Measurements from ENCODE around the gene STX17.
"Not testable (repeated sequence)": the region's sequence is repeated elsewhere in the genome, so short reads cannot be mapped to it uniquely, and the experiment has no call there.

Gene STX17

GRCh38 chr9:99978221-99978620 is 71.8 kb downstream of the STX17 start:
- Histone ChIP-seq H3K27ac (replicated peaks) (no peak overlapping the region), H3K27me3 (ENCODE audit: insufficient read depth, poor library complexity, severe bottlenecking) (no peaks in the 10 kb centered on the region), H3K4me3 (replicated peaks; ENCODE audit: insufficient read depth, low read length) (no peak overlapping the region)
- DNase-seq (ENCODE audit: low read depth in 1 of 2, low spot score in 1 of 2): no peak
- TF ChIP-seq CTCF (IDR thresholded peaks at IDR 0.05; ENCODE audit: insufficient read depth, low read length) (no peak), REST (IDR thresholded peaks at IDR 0.05; ENCODE audit: insufficient replicate concordance, low read depth) (no peak), GABPA (IDR thresholded peaks at IDR 0.05; ENCODE audit: low read depth) (no peak), POLR2AphosphoS5 (IDR thresholded peaks at IDR 0.05; ENCODE audit: low read depth) (no peak), SPI1 (IDR thresholded peaks at IDR 0.05; ENCODE audit: borderline replicate concordance, low read depth) (no peak)

GRCh38 chr9:99980598-99980997 is 74.1 kb downstream of the STX17 start:
- Histone ChIP-seq H3K27ac (replicated peaks) (no peak overlapping the region), H3K27me3 (ENCODE audit: insufficient read depth, poor library complexity, severe bottlenecking) (no peaks in the 10 kb centered on the region), H3K4me3 (replicated peaks; ENCODE audit: insufficient read depth, low read length) (no peak overlapping the region)
- DNase-seq (ENCODE audit: low read depth in 1 of 2, low spot score in 1 of 2): no peak
- TF ChIP-seq GABPA (IDR thresholded peaks at IDR 0.05; ENCODE audit: low read depth) (no peak), REST (IDR thresholded peaks at IDR 0.05; ENCODE audit: insufficient replicate concordance, low read depth) (no peak), SPI1 (IDR thresholded peaks at IDR 0.05; ENCODE audit: borderline replicate concordance, low read depth) (no peak), POLR2AphosphoS5 (IDR thresholded peaks at IDR 0.05; ENCODE audit: low read depth) (no peak), CTCF (IDR thresholded peaks at IDR 0.05; ENCODE audit: insufficient read depth, low read length) (no peak)

GRCh38 chr9:99986642-99987041 is 80.2 kb downstream of the STX17 start:
- H3K27me3 ChIP-seq (ENCODE audit: insufficient read depth, poor library complexity, severe bottlenecking): no peaks in the 10 kb centered on the region
- DNase-seq (ENCODE audit: low read depth in 1 of 2, low spot score in 1 of 2): no peak
- H3K27ac ChIP-seq (replicated peaks): no peak overlapping the region
- TF ChIP-seq REST (IDR thresholded peaks at IDR 0.05; ENCODE audit: insufficient replicate concordance, low read depth) (no peak), POLR2AphosphoS5 (IDR thresholded peaks at IDR 0.05; ENCODE audit: low read depth) (no peak), CTCF (IDR thresholded peaks at IDR 0.05; ENCODE audit: insufficient read depth, low read length) (no peak), GABPA (IDR thresholded peaks at IDR 0.05; ENCODE audit: low read depth) (no peak), SPI1 (IDR thresholded peaks at IDR 0.05; ENCODE audit: borderline replicate concordance, low read depth) (no peak)
- no peak overlapping the region for H3K4me3 ChIP-seq (replicated peaks; ENCODE audit: insufficient read depth, low read length)

- DNase-seq (ENCODE audit: low read depth in 1 of 2, low spot score in 1 of 2); H3K27me3 ChIP-seq (ENCODE audit: insufficient read depth, poor library complexity, severe bottlenecking); H3K27ac ChIP-seq (replicated peaks); H3K4me3 ChIP-seq (replicated peaks; ENCODE audit: insufficient read depth, low read length): not testable (repeated sequence)
These were observed 84.1 kb downstream of the STX17 start for GRCh38 chr9:99990508-99990907.
